ENCODE results near the gene NR6A1. TPM values are rescaled to one million over a fixed set of nuclear protein-coding genes. Genes with fewer than 3 reads are reported as not detected.

NR6A1 gene
- total and polyA plus RNA-seq, 2 of the 13 experiments (the other 11 are each of a cell fraction or from before 2014, with no cell fraction given): 28.1 to 31.5 TPM

DNA sequence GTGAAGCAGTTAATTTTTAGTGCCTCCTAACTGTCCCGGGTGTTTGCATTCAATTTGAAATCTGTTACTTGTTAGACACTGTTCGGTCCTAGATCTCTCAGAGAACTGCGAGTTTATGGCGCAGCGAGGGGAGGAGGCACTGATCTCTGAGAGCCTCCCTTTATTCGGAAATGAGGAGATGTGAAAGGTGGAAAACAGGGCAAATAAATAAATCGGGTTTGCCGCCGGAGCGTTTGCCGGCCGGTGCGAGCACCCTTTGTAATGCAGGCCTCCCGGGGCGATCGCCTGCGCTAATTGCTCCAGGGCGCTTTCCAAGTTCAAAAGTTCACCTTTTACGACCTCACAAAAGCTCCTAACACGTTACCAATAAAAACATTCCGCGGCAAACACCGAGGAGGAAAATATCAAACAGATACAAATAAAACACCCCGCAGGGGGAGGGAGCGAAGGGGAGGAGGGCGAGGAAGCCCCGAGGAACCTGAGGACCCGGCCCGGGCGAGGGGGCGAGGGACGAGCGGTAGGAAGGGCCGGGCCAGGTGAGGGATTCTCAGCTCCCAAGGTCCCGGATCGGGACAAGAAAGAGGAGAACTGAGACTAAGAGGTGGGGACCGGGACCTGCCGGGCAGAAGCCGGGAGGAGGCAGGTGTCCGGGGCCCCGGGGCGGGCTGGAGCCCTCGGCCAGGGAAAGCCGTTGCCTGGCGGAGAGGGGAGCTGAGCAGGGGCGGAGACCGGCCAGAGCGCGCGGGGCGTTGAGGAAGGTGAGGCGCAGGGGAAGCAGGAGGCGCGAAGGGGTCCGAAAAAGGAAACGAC, 1.4 kb downstream of the NR6A1 start (continued):
- TF ChIP-seq EP300 (IDR thresholded peaks at IDR 0.05; ENCODE audit: low read depth in 2 of 2, low read length in 2 of 2) (peak in 1 of 2 experiments; percentile 3; a peak in 1 of 4 replicates), EP300 (CRISPR knock-in tag; IDR thresholded peaks at IDR 0.05; ENCODE audit: borderline replicate concordance) (no peak), RBFOX2 (IDR thresholded peaks at IDR 0.05; ENCODE audit: low read depth, low read length) (peak; percentile 47; the same call in 1 of the 2 replicates), ATF7 (IDR thresholded peaks at IDR 0.05) (no peak), ATF7 (CRISPR knock-in tag; IDR thresholded peaks at IDR 0.05) (no peak), KDM5A (IDR thresholded peaks at IDR 0.05; ENCODE audit: borderline replicate concordance, low read length) (peak; percentile 61; the same call in 1 of the 2 replicates), HNF4G (IDR thresholded peaks at IDR 0.05; ENCODE audit: borderline replicate concordance, low read depth, low read length) (no peak), HNF4G (CRISPR knock-in tag; IDR thresholded peaks at IDR 0.05; ENCODE audit: borderline replicate concordance, low read depth) (no peak), KDM2A (CRISPR knock-in tag; IDR thresholded peaks at IDR 0.05; ENCODE audit: borderline replicate concordance, low read depth) (0 out of 2 replicates have a peak, but pooled peaks have one; percentile 45), LCORL (IDR thresholded peaks at IDR 0.05) (no peak), LCORL (CRISPR knock-in tag; IDR thresholded peaks at IDR 0.05) (no peak), ZNF343 (CRISPR knock-in tag; IDR thresholded peaks at IDR 0.05) (no peak), ZNF709 (CRISPR knock-in tag; IDR thresholded peaks at IDR 0.05) (peak; percentile 35; the same call in 1 of the 2 replicates), TCF7L2 (IDR thresholded peaks at IDR 0.05; ENCODE audit: low read depth, low read length) (no peak), ZNF788 (CRISPR knock-in tag; IDR thresholded peaks at IDR 0.05; ENCODE audit: borderline replicate concordance) (peak; percentile 55; the same call in 1 of the 2 replicates)
- TF ChIP-seq, protein P1, sequence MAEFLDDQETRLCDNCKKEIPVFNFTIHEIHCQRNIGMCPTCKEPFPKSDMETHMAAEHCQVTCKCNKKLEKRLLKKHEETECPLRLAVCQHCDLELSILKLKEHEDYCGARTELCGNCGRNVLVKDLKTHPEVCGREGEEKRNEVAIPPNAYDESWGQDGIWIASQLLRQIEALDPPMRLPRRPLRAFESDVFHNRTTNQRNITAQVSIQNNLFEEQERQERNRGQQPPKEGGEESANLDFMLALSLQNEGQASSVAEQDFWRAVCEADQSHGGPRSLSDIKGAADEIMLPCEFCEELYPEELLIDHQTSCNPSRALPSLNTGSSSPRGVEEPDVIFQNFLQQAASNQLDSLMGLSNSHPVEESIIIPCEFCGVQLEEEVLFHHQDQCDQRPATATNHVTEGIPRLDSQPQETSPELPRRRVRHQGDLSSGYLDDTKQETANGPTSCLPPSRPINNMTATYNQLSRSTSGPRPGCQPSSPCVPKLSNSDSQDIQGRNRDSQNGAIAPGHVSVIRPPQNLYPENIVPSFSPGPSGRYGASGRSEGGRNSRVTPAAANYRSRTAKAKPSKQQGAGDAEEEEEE (CRISPR knock-in tag; IDR thresholded peaks at IDR 0.05; ENCODE audit: borderline replicate concordance): no peak
- TF ChIP-seq, protein P2, sequence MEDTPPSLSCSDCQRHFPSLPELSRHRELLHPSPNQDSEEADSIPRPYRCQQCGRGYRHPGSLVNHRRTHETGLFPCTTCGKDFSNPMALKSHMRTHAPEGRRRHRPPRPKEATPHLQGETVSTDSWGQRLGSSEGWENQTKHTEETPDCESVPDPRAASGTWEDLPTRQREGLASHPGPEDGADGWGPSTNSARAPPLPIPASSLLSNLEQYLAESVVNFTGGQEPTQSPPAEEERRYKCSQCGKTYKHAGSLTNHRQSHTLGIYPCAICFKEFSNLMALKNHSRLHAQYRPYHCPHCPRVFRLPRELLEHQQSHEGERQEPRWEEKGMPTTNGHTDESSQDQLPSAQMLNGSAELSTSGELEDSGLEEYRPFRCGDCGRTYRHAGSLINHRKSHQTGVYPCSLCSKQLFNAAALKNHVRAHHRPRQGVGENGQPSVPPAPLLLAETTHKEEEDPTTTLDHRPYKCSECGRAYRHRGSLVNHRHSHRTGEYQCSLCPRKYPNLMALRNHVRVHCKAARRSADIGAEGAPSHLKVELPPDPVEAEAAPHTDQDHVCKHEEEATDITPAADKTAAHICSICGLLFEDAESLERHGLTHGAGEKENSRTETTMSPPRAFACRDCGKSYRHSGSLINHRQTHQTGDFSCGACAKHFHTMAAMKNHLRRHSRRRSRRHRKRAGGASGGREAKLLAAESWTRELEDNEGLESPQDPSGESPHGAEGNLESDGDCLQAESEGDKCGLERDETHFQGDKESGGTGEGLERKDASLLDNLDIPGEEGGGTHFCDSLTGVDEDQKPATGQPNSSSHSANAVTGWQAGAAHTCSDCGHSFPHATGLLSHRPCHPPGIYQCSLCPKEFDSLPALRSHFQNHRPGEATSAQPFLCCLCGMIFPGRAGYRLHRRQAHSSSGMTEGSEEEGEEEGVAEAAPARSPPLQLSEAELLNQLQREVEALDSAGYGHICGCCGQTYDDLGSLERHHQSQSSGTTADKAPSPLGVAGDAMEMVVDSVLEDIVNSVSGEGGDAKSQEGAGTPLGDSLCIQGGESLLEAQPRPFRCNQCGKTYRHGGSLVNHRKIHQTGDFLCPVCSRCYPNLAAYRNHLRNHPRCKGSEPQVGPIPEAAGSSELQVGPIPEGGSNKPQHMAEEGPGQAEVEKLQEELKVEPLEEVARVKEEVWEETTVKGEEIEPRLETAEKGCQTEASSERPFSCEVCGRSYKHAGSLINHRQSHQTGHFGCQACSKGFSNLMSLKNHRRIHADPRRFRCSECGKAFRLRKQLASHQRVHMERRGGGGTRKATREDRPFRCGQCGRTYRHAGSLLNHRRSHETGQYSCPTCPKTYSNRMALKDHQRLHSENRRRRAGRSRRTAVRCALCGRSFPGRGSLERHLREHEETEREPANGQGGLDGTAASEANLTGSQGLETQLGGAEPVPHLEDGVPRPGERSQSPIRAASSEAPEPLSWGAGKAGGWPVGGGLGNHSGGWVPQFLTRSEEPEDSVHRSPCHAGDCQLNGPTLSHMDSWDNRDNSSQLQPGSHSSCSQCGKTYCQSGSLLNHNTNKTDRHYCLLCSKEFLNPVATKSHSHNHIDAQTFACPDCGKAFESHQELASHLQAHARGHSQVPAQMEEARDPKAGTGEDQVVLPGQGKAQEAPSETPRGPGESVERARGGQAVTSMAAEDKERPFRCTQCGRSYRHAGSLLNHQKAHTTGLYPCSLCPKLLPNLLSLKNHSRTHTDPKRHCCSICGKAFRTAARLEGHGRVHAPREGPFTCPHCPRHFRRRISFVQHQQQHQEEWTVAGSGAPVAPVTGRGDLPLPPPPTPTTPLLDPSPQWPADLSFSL (CRISPR knock-in tag; IDR thresholded peaks at IDR 0.05): no peak
- TF ChIP-seq, protein P3, sequence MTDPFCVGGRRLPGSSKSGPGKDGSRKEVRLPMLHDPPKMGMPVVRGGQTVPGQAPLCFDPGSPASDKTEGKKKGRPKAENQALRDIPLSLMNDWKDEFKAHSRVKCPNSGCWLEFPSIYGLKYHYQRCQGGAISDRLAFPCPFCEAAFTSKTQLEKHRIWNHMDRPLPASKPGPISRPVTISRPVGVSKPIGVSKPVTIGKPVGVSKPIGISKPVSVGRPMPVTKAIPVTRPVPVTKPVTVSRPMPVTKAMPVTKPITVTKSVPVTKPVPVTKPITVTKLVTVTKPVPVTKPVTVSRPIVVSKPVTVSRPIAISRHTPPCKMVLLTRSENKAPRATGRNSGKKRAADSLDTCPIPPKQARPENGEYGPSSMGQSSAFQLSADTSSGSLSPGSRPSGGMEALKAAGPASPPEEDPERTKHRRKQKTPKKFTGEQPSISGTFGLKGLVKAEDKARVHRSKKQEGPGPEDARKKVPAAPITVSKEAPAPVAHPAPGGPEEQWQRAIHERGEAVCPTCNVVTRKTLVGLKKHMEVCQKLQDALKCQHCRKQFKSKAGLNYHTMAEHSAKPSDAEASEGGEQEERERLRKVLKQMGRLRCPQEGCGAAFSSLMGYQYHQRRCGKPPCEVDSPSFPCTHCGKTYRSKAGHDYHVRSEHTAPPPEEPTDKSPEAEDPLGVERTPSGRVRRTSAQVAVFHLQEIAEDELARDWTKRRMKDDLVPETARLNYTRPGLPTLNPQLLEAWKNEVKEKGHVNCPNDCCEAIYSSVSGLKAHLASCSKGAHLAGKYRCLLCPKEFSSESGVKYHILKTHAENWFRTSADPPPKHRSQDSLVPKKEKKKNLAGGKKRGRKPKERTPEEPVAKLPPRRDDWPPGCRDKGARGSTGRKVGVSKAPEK (CRISPR knock-in tag; IDR thresholded peaks at IDR 0.05; ENCODE audit: borderline replicate concordance): peak; percentile 80; the same call in 1 of the 2 replicates
